ENCODE results near the gene ZNG1A.
"Not testable (repeated sequence)": the region's sequence is repeated elsewhere in the genome, so short reads cannot be mapped to it uniquely, and the experiment has no call there.

Gene ZNG1A

DNA sequence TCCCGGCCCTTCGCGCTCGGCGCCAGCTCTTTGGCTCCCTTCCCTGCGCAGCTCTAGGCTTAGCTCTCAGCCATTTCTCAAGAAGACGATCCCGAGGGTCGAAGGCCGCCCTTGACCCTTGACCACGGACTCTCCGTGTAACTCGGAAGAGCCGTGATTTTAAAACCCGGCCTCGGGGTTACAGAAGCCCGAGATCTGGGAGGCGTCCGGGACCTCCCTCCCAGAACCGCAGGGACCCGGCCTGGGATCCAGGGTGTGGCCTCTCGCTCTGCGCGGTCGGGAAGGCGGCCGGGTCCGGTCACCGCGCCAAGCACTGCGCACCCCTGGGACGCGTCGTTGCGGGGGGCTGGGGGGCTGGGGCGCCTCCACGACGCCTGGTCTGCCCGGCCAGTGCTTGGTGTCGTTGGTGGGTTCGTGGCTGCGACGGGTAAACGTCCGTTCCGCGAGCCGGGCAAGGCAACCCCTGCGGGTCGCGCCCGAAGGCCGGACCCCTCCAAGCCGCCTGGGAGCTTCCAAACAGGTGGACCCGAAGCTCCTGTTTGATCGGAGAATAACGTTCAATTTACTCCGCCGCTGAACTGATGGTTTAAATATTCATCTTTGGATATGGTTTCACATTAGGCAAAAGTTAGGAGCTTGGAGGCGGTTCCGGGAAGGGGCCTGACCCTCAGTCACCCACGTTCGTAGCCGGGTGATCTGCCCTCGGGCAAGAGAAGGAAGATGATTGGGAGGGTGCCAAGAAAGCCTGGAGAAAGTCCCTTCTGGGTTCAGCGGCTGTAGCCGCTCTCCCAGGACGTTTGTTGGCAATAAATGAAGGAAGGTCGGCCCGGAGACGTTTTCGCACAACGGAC is 64.4 kb downstream of the ZNG1A start:
- H3K9ac ChIP-seq (ENCODE audit: low read length in 5 of 5); H3K9me3 ChIP-seq (ENCODE audit: control insufficient read depth in 5 of 5, low read length in 5 of 5); H3K27ac ChIP-seq (ENCODE audit: low read depth, low read length); H3K36me3 ChIP-seq (ENCODE audit: control insufficient read depth in 5 of 5, insufficient read depth in 5 of 5, low read length in 5 of 5): not testable (repeated sequence)
- Histone ChIP-seq H3K27me3 (ENCODE audit: control insufficient read depth in 5 of 5, insufficient read depth in 4 of 5, low read length in 5 of 5) (peaks cover 3 to 22% (median 12%) of the 10 kb centered on the region in 5 donors), H3K4me3 (ENCODE audit: low read depth in 1 of 5, low read length in 5 of 5) (peak overlapping the region in 4 of 5 donors; percentile 50 to 67 (median 64)), H3K4me1 (ENCODE audit: control insufficient read depth in 5 of 5, insufficient read depth in 5 of 5, low read length in 5 of 5) (peaks cover 0 to 20% (median 15%) of the 10 kb centered on the region in 5 donors)

DNA sequence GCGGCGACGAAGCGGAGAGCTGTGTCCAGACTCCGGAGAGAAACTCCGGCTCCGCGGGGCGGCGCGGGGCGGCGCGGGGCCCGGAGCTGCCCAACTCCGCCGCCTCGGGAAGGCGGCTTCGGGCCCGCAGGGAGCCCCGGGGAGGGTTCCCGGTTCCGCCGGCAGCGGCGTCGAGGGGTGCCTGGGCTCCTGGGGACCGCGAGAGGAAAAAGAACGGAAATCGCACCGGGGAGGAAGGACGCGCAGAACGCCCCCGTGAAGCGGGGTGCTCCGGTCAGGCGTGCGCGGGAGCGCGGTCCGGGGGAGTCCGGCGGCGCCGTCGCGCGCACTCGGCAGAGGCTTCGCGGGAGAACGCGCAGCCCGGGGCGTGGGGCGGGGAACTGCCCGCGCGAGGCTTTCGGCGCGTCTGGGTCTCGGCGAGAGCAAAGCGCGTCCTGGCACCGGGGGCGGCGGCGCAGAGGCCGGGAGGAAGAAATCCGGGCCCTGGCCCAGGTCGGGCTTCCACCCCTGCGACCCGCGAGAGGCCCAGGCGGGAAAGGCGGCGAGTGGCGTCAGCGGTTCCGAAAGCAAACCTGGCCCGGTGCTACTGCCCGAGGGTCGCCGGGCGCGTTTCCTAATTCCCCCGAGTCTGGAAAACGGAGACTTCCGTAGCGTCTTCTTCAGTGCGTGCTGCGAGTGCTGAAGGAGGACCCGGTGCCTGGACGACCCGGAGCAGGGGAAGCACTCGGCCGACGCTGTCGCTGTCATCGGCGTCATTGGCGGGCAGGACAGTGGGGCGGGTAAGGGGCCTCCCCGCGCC is 65.2 kb downstream of the ZNG1A start:
- peaks cover 0 to 20% (median 15%) of the 10 kb centered on the region in 5 donors for H3K4me1 ChIP-seq (ENCODE audit: control insufficient read depth in 5 of 5, insufficient read depth in 5 of 5, low read length in 5 of 5)
- H3K27me3 ChIP-seq (ENCODE audit: control insufficient read depth in 5 of 5, insufficient read depth in 4 of 5, low read length in 5 of 5), result peaks cover 3 to 24% (median 15%) of the 10 kb centered on the region in 5 donors
- H3K9me3 ChIP-seq (ENCODE audit: control insufficient read depth in 5 of 5, low read length in 5 of 5); H3K9ac ChIP-seq (ENCODE audit: low read length in 5 of 5); H3K27ac ChIP-seq (ENCODE audit: low read depth, low read length); H3K36me3 ChIP-seq (ENCODE audit: control insufficient read depth in 5 of 5, insufficient read depth in 5 of 5, low read length in 5 of 5): not testable (repeated sequence)
- peak overlapping the region in 4 of 5 donors; percentile 50 to 67 (median 64) for H3K4me3 ChIP-seq (ENCODE audit: low read depth in 1 of 5, low read length in 5 of 5)

DNA sequence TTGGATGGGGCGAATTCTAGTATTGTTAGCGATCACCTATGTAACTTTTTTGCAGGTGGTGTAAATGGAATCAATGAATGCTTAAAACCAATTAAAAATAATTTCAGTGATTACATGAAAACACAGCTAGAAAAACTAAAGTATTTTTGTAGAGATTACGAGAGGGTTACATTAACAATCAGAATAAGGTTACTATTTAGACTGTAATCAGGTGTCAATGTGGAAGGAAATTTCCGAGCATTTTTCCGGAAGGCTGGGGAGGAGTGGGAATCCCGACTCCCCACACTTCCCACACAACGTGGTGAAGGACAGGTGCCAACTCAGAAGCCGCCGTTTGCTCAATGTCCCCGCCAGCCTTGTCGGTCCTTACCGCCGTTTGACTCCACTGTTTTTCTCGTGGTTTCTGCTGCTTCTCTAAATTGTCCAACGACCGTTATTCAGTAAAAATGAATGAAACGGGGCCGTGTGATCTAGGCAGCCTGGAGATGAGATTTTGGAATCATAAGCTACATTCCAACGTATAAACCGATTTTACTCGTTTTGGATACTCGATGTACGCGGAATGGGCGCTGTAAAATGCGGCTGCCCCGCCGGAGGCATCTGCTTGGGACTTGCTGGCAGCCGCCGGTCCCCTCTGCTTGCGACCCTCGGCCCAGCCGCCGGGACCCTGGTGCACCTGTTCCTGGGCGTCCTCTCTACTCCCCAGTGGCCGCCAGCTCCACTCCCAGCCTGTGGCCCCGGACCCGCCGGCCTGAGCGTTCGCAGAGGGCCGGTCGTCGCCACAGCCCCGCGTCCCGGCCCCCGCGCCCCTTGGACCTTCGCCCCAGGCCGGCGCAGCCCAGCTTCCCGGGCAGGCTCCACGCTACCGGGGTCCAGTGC is 66.0 kb downstream of the ZNG1A start:
- not testable (repeated sequence) for H3K9me3 ChIP-seq (ENCODE audit: control insufficient read depth in 5 of 5, low read length in 5 of 5); H3K36me3 ChIP-seq (ENCODE audit: control insufficient read depth in 5 of 5, insufficient read depth in 5 of 5, low read length in 5 of 5); H3K9ac ChIP-seq (ENCODE audit: low read length in 5 of 5); H3K27ac ChIP-seq (ENCODE audit: low read depth, low read length)
- Histone ChIP-seq H3K4me1 (ENCODE audit: control insufficient read depth in 5 of 5, insufficient read depth in 5 of 5, low read length in 5 of 5) (peaks cover 0 to 20% (median 15%) of the 10 kb centered on the region in 5 donors), H3K4me3 (ENCODE audit: low read depth in 1 of 5, low read length in 5 of 5) (peak overlapping the region in 1 of 5 donors; percentile 67), H3K27me3 (ENCODE audit: control insufficient read depth in 5 of 5, insufficient read depth in 4 of 5, low read length in 5 of 5) (peaks cover 3 to 22% (median 15%) of the 10 kb centered on the region in 5 donors)

DNA sequence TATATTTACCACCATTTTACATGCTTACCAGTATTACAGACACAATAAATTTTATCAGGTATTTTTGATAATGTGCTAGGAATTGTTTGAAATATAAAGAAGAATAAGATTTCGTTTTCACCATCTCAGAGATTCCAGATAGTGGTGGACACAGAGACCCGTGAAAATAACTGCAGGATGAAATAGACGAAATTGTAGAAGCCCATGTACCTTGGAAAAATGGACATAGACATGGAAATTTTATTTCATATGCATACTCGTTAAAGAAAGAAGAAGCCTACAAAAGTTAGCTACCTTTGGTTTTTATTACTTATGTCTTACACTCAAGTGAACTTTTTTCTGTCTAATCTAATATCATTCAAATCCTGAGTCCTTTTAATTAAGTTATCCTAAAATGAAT is 68.2 kb downstream of the ZNG1A start:
- H3K27me3 ChIP-seq (ENCODE audit: control insufficient read depth in 5 of 5, insufficient read depth in 4 of 5, low read length in 5 of 5), result peaks cover 3 to 22% (median 13%) of the 10 kb centered on the region in 5 donors
- H3K27ac ChIP-seq (ENCODE audit: low read depth, low read length); H3K9ac ChIP-seq (ENCODE audit: low read length in 5 of 5); H3K4me3 ChIP-seq (ENCODE audit: low read depth in 1 of 5, low read length in 5 of 5); H3K9me3 ChIP-seq (ENCODE audit: control insufficient read depth in 5 of 5, low read length in 5 of 5); H3K36me3 ChIP-seq (ENCODE audit: control insufficient read depth in 5 of 5, insufficient read depth in 5 of 5, low read length in 5 of 5): not testable (repeated sequence)
- H3K4me1 ChIP-seq (ENCODE audit: control insufficient read depth in 5 of 5, insufficient read depth in 5 of 5, low read length in 5 of 5), result peaks cover 0 to 20% (median 15%) of the 10 kb centered on the region in 5 donors

DNA sequence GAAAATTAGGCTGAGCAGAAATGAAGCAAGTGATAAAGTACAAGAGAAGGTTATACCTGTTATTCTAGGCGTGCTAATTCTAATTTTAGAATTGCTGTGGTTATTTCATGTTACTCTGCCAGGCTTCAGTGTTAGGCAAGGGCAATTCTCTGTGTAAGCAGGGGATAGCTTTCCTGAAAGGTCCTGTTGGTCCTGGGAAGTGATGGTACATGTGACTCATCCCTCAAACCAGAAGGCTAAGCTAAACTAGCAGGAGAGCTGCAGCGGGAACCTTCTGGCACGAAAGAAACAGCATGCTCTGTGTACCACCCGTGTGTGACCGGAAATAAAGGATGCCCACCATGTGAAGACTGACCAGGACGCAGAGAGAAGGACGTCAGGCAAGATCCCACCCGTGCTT is 69.3 kb downstream of the ZNG1A start:
- not testable (repeated sequence) for H3K4me3 ChIP-seq (ENCODE audit: low read depth in 1 of 5, low read length in 5 of 5); H3K27ac ChIP-seq (ENCODE audit: low read depth, low read length); H3K9me3 ChIP-seq (ENCODE audit: control insufficient read depth in 5 of 5, low read length in 5 of 5); H3K9ac ChIP-seq (ENCODE audit: low read length in 5 of 5); H3K36me3 ChIP-seq (ENCODE audit: control insufficient read depth in 5 of 5, insufficient read depth in 5 of 5, low read length in 5 of 5)
- H3K4me1 ChIP-seq (ENCODE audit: control insufficient read depth in 5 of 5, insufficient read depth in 5 of 5, low read length in 5 of 5), result peaks cover 0 to 13% (median 11%) of the 10 kb centered on the region in 5 donors
- peaks cover 0 to 16% (median 8%) of the 10 kb centered on the region in 5 donors for H3K27me3 ChIP-seq (ENCODE audit: control insufficient read depth in 5 of 5, insufficient read depth in 4 of 5, low read length in 5 of 5)

GRCh38 chr9:108742-109495 is 69.9 kb downstream of the ZNG1A start:
- peaks cover 0 to 13% (median 7%) of the 10 kb centered on the region in 5 donors for H3K27me3 ChIP-seq (ENCODE audit: control insufficient read depth in 5 of 5, insufficient read depth in 4 of 5, low read length in 5 of 5)
- H3K9me3 ChIP-seq (ENCODE audit: control insufficient read depth in 5 of 5, low read length in 5 of 5); H3K36me3 ChIP-seq (ENCODE audit: control insufficient read depth in 5 of 5, insufficient read depth in 5 of 5, low read length in 5 of 5); H3K9ac ChIP-seq (ENCODE audit: low read length in 5 of 5); H3K4me1 ChIP-seq (ENCODE audit: control insufficient read depth in 5 of 5, insufficient read depth in 5 of 5, low read length in 5 of 5); H3K4me3 ChIP-seq (ENCODE audit: low read depth in 1 of 5, low read length in 5 of 5); H3K27ac ChIP-seq (ENCODE audit: low read depth, low read length): not testable (repeated sequence)

DNA sequence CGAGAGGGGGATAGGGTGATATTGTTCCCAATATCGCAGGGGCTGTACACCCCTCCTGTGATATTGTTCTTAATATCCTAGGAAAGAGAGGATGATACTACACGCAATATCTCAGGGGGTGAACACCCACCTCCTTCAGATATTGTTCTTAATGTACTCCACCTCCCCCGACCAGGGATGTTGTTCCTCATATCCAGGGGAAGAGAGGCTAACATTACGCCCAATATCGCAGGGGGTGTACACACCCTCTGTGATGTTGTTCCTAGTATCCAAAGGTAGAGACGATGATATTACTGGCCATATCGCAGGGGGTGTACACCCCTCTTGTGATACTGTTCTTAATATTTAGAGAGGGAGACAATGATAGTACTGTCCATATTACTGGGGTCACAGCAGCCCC is 72.9 kb downstream of the ZNG1A start:
- not testable (repeated sequence) for H3K27ac ChIP-seq (ENCODE audit: low read depth, low read length); H3K4me3 ChIP-seq (ENCODE audit: low read depth in 1 of 5, low read length in 5 of 5); H3K9me3 ChIP-seq (ENCODE audit: control insufficient read depth in 5 of 5, low read length in 5 of 5); H3K36me3 ChIP-seq (ENCODE audit: control insufficient read depth in 5 of 5, insufficient read depth in 5 of 5, low read length in 5 of 5); H3K9ac ChIP-seq (ENCODE audit: low read length in 5 of 5); H3K27me3 ChIP-seq (ENCODE audit: control insufficient read depth in 5 of 5, insufficient read depth in 4 of 5, low read length in 5 of 5); H3K4me1 ChIP-seq (ENCODE audit: control insufficient read depth in 5 of 5, insufficient read depth in 5 of 5, low read length in 5 of 5)

GRCh38 chr9:100430-100829 is 78.4 kb downstream of the ZNG1A start:
- H3K9me3 ChIP-seq (ENCODE audit: control insufficient read depth in 5 of 5, low read length in 5 of 5); H3K27me3 ChIP-seq (ENCODE audit: control insufficient read depth in 5 of 5, insufficient read depth in 4 of 5, low read length in 5 of 5); H3K4me3 ChIP-seq (ENCODE audit: low read depth in 1 of 5, low read length in 5 of 5); H3K27ac ChIP-seq (ENCODE audit: low read depth, low read length); H3K36me3 ChIP-seq (ENCODE audit: control insufficient read depth in 5 of 5, insufficient read depth in 5 of 5, low read length in 5 of 5); H3K9ac ChIP-seq (ENCODE audit: low read length in 5 of 5); H3K4me1 ChIP-seq (ENCODE audit: control insufficient read depth in 5 of 5, insufficient read depth in 5 of 5, low read length in 5 of 5): not testable (repeated sequence)

GRCh38 chr9:99867-100266 is 79.0 kb downstream of the ZNG1A start:
- not testable (repeated sequence) for H3K4me1 ChIP-seq (ENCODE audit: control insufficient read depth in 5 of 5, insufficient read depth in 5 of 5, low read length in 5 of 5); H3K36me3 ChIP-seq (ENCODE audit: control insufficient read depth in 5 of 5, insufficient read depth in 5 of 5, low read length in 5 of 5); H3K27me3 ChIP-seq (ENCODE audit: control insufficient read depth in 5 of 5, insufficient read depth in 4 of 5, low read length in 5 of 5); H3K9me3 ChIP-seq (ENCODE audit: control insufficient read depth in 5 of 5, low read length in 5 of 5); H3K27ac ChIP-seq (ENCODE audit: low read depth, low read length); H3K9ac ChIP-seq (ENCODE audit: low read length in 5 of 5); H3K4me3 ChIP-seq (ENCODE audit: low read depth in 1 of 5, low read length in 5 of 5)

All from subcutaneous abdominal adipose tissue (tissue), 5 donors.